Neuronal stem cell (in vitro differentiated cells): ENCODE data around the gene RASAL3.
A peak's percentile ranks its signal among the peaks of the same experiment; 100 is the strongest.

Experiments
- DNase-seq: peaks from one replicate; pipeline ENCODE4 v3.0.0-alpha.2; 2013; ENCODE audit warnings: low spot score
- H2AFZ ChIP-seq: one replicate; pipeline ENCODE4 v1.6.1; 2013; ENCODE audit warnings: mild to moderate bottlenecking, low read length, inconsistent platforms
- H2AK5ac ChIP-seq: 2 replicates; pipeline ENCODE4 v1.6.1; 2013; ENCODE audit warnings: low read depth, mild to moderate bottlenecking, inconsistent platforms, low read length, moderate library complexity, mixed read lengths
- H2BK120ac ChIP-seq: 2 replicates; pipeline ENCODE4 v1.6.1; 2013; ENCODE audit warnings: low read depth, mild to moderate bottlenecking, inconsistent platforms, low read length, moderate library complexity, mixed read lengths
- H2BK12ac ChIP-seq: one replicate; pipeline ENCODE4 v1.6.1; 2013; ENCODE audit warnings: low read length, inconsistent platforms
- H2BK15ac ChIP-seq: 2 replicates; pipeline ENCODE4 v1.6.1; 2013; ENCODE audit warnings: mild to moderate bottlenecking, low read length, inconsistent platforms, mixed read lengths
- H2BK5ac ChIP-seq: one replicate; pipeline ENCODE4 v1.6.1; 2013; ENCODE audit warnings: inconsistent platforms, mild to moderate bottlenecking, low read length, moderate library complexity
- H3K14ac ChIP-seq: one replicate; pipeline ENCODE4 v1.6.1; 2013; ENCODE audit warnings: low read length, inconsistent platforms
- H3K18ac ChIP-seq: 2 replicates; pipeline ENCODE4 v1.6.1; 2013; ENCODE audit warnings: low read length, inconsistent platforms
- H3K23ac ChIP-seq: 2 replicates; pipeline ENCODE4 v1.6.1; 2013; ENCODE audit warnings: low read depth, mild to moderate bottlenecking, mixed read lengths, low read length, inconsistent platforms; ENCODE audit not compliant: poor library complexity
- H3K27ac ChIP-seq: replicated peaks from 3 replicates; pipeline ENCODE4 v1.5.1; 2013; ENCODE audit warnings: low read length, inconsistent platforms
- H3K27me3 ChIP-seq, 3 experiments: 2 replicates each; pipeline ENCODE4 v1.6.1; 2013; ENCODE audit warnings: low read length in 3 of 3, mild to moderate bottlenecking in 2 of 3, inconsistent platforms in 1 of 3, low read depth in 1 of 3, mixed read lengths in 1 of 3, moderate library complexity in 1 of 3; ENCODE audit not compliant: control insufficient read depth in 3 of 3, insufficient read depth in 3 of 3
- H3K36me3 ChIP-seq, 2 donors: replicated peaks in 1 of 2; 2 replicates each; pipeline ENCODE4 v1.6.1; 2013; ENCODE audit warnings: low read length in 2 of 2; ENCODE audit not compliant: control insufficient read depth in 2 of 2, insufficient read depth in 2 of 2
- H3K4ac ChIP-seq: 2 replicates; pipeline ENCODE4 v1.6.1; 2013; ENCODE audit warnings: inconsistent platforms, mild to moderate bottlenecking, low read length, moderate library complexity
- H3K4me1 ChIP-seq, 2 donors: 1 replicate in 1 of 2; 2 replicates in 1 of 2; pipeline ENCODE4 v1.6.1; 2013; ENCODE audit warnings: low read length in 2 of 2, low read depth in 1 of 2; ENCODE audit not compliant: control insufficient read depth in 2 of 2, insufficient read depth in 1 of 2
- H3K4me2 ChIP-seq: one replicate; pipeline ENCODE4 v1.6.1; 2013; ENCODE audit warnings: mild to moderate bottlenecking, low read length, inconsistent platforms; ENCODE audit not compliant: insufficient read depth, poor library complexity, severe bottlenecking
- H3K4me3 ChIP-seq, 2 donors: 2 replicates each; pipeline ENCODE4 v1.5.1; 2013; ENCODE audit warnings: low read length in 2 of 2, mild to moderate bottlenecking in 2 of 2, inconsistent platforms in 1 of 2, moderate library complexity in 1 of 2
- H3K79me1 ChIP-seq: one replicate; pipeline ENCODE4 v1.6.1; 2013; ENCODE audit warnings: low read depth, mild to moderate bottlenecking, inconsistent platforms, low read length, moderate library complexity
- H3K9ac ChIP-seq: one replicate; pipeline ENCODE4 v1.6.1; 2013; ENCODE audit warnings: mild to moderate bottlenecking, low read depth, low read length, inconsistent platforms; ENCODE audit not compliant: poor library complexity
- H3K9me3 ChIP-seq, 2 donors: replicated peaks in 1 of 2; 2 replicates each; pipeline versions ENCODE3 to v1.6.1; 2013; ENCODE audit warnings: low read length in 2 of 2, mild to moderate bottlenecking in 2 of 2, inconsistent platforms in 1 of 2, low read depth in 1 of 2, mixed read lengths in 1 of 2, moderate library complexity in 1 of 2; ENCODE audit not compliant: control insufficient read depth in 2 of 2, insufficient read depth in 1 of 2
- H4K8ac ChIP-seq: one replicate; pipeline ENCODE4 v1.6.1; 2013; ENCODE audit warnings: low read depth, mild to moderate bottlenecking, inconsistent platforms, low read length, moderate library complexity
- H4K91ac ChIP-seq: one replicate; pipeline ENCODE4 v1.6.1; 2013; ENCODE audit warnings: low read length, low read depth, mild to moderate bottlenecking, inconsistent platforms; ENCODE audit not compliant: poor library complexity
- WGBS, 2 donors: extraction: QIAGEN DNeasy Blood & Tissue Kit; methylation state at CpG; one replicate each; pipeline ENCODE4 v1.1.7; 2013; ENCODE audit warnings: missing lambda C conversion rate in 2 of 2, mixed read lengths in 1 of 2; ENCODE audit not compliant: insufficient read length in 2 of 2, insufficient replicate concordance in 1 of 2; ENCODE audit errors: extremely low coverage in 2 of 2; 5-methylcytosine and 5-hydroxymethylcytosine counted together

Gene RASAL3

GRCh38 chr19:15507068-15508034 is 43.0 kb upstream of the RASAL3 start:
- Histone ChIP-seq H3K23ac (no peak overlapping the region), H2AFZ (no peak overlapping the region), H3K79me1 (no peaks in the 10 kb centered on the region), H3K4me2 (no peak overlapping the region), H4K8ac (no peak overlapping the region), H3K9me3 (peaks cover 0 to 6% of the 10 kb centered on the region in 2 donors), H2BK5ac (no peak overlapping the region), H2BK15ac (no peak overlapping the region), H3K14ac (no peak overlapping the region), H2AK5ac (no peak overlapping the region), H3K4me3 (peak overlapping the region in 1 of 2 donors; percentile 0), H3K4me1 (no peaks in the 10 kb centered on the region), H3K9ac (no peak overlapping the region), H3K27ac (no peak overlapping the region), H2BK12ac (no peak overlapping the region), H3K36me3 (no peaks in the 10 kb centered on the region), H2BK120ac (no peak overlapping the region), H3K27me3 (peaks cover 0 to 12% (median 10%) of the 10 kb centered on the region in 3 experiments), H4K91ac (no peak overlapping the region), H3K4ac (no peak overlapping the region), H3K18ac (no peak overlapping the region)
- DNase-seq, result no peak
- no CpG with 5 or more reads among the region's 14 CpGs for WGBS, 2 donors

DNA sequence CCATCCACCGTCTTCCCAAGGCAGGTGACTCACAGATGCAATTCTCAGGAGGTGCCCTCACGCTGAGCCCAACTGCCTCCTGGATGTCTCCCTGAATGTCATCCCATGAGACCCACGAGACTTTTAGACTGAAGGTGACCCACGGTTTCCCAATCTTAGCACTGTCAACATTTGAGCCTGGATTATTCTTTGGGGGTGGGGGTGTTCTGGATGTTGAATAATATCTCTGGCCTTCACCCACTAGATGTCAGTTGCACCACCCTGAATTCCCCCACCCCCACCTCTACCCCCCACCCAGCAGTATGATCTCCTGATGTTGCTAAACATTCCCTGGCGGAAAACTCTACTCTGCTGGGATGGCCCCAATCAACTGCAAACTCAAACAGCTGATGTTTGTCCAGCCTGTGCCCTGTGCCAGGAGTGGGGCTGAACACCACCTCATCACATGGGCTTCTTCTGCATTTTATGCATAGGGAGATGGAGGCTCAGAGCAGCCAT is 41.8 kb upstream of the RASAL3 start:
- no peak overlapping the region for H4K91ac ChIP-seq
- H3K4me1 ChIP-seq, result no peaks in the 10 kb centered on the region
- no peak overlapping the region for H3K4me2 ChIP-seq
- H3K27ac ChIP-seq, result no peak overlapping the region
- H3K9me3 ChIP-seq, result peaks cover 0 to 6% of the 10 kb centered on the region in 2 donors
- no peak overlapping the region for H3K4me3 ChIP-seq
- H3K18ac ChIP-seq, result peak overlapping the region; percentile 35
- H4K8ac ChIP-seq, result no peak overlapping the region
- H3K14ac ChIP-seq, result no peak overlapping the region
- no peak overlapping the region for H2AFZ ChIP-seq
- no peak overlapping the region for H2AK5ac ChIP-seq
- peaks cover 0 to 13% (median 12%) of the 10 kb centered on the region in 3 experiments for H3K27me3 ChIP-seq
- no peak overlapping the region for H2BK12ac ChIP-seq
- no peaks in the 10 kb centered on the region for H3K79me1 ChIP-seq
- no peak overlapping the region for H2BK5ac ChIP-seq
- WGBS, 2 donors, result no CpG with 5 or more reads among the region's 5 CpGs
- H2BK15ac ChIP-seq, result no peak overlapping the region
- no peak overlapping the region for H3K9ac ChIP-seq
- no peak for DNase-seq
- H2BK120ac ChIP-seq, result no peak overlapping the region
- H3K23ac ChIP-seq, result no peak overlapping the region
- H3K36me3 ChIP-seq, result no peaks in the 10 kb centered on the region
- H3K4ac ChIP-seq, result no peak overlapping the region

- no peak overlapping the region for H3K9ac ChIP-seq
- H2BK15ac ChIP-seq, result no peak overlapping the region
- no peak overlapping the region for H2AFZ ChIP-seq
- no peak overlapping the region for H3K4ac ChIP-seq
- no peak for DNase-seq
- no peak overlapping the region for H3K23ac ChIP-seq
- no peak overlapping the region for H3K18ac ChIP-seq
- H3K79me1 ChIP-seq, result no peaks in the 10 kb centered on the region
- no peak overlapping the region for H3K4me2 ChIP-seq
- H3K27me3 ChIP-seq, result peaks cover 0 to 23% (median 0%) of the 10 kb centered on the region in 3 experiments
- no peak overlapping the region for H4K8ac ChIP-seq
- no peak overlapping the region for H2BK12ac ChIP-seq
- H2AK5ac ChIP-seq, result no peak overlapping the region
- H3K27ac ChIP-seq, result no peak overlapping the region
- no peak overlapping the region for H2BK120ac ChIP-seq
- H4K91ac ChIP-seq, result no peak overlapping the region
- no peak overlapping the region for H2BK5ac ChIP-seq
- no peaks in the 10 kb centered on the region for H3K4me1 ChIP-seq
- no peaks in the 10 kb centered on the region for H3K36me3 ChIP-seq
- H3K9me3 ChIP-seq, result peaks cover 0 to 6% of the 10 kb centered on the region in 2 donors
- WGBS, 2 donors, result no CpG with 5 or more reads among the region's 1 CpG
- H3K14ac ChIP-seq, result no peak overlapping the region
- no peak overlapping the region for H3K4me3 ChIP-seq
These were observed 37.9 kb upstream of the RASAL3 start for GRCh38 chr19:15502264-15502663.

DNA sequence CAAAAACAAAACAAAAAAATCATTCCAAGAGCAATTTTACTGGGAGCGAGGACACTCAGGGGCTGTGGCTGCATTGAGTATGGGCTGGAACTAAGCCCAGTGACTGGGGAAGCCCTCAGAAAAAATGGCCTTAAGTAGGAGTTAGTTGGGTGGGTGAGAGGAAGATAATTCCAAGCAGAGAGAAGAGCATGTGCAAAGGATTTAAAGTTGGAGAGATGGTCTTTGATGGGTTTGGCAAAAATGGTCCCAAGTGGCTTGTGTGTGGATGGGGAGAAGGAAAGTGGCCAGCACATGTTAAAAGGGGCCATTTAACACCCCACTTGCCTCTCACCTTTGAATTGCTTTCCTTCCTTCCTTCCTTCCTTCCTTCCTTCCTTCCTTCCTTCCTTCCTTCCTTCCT is 37.3 kb upstream of the RASAL3 start:
- Histone ChIP-seq H2BK120ac (no peak overlapping the region), H4K91ac (no peak overlapping the region), H3K4me1 (no peaks in the 10 kb centered on the region), H3K4me3 (no peak overlapping the region), H3K14ac (no peak overlapping the region), H3K79me1 (no peaks in the 10 kb centered on the region), H2AFZ (no peak overlapping the region), H3K23ac (no peak overlapping the region), H2BK5ac (no peak overlapping the region), H3K27ac (no peak overlapping the region), H3K4ac (no peak overlapping the region), H3K36me3 (no peaks in the 10 kb centered on the region), H3K9ac (no peak overlapping the region), H3K18ac (no peak overlapping the region), H3K4me2 (no peak overlapping the region), H2AK5ac (no peak overlapping the region), H3K9me3 (peaks cover 0 to 4% of the 10 kb centered on the region in 2 donors), H2BK12ac (no peak overlapping the region), H2BK15ac (no peak overlapping the region), H3K27me3 (peaks cover 0 to 22% (median 0%) of the 10 kb centered on the region in 3 experiments), H4K8ac (no peak overlapping the region)
- no peak for DNase-seq
- no CpG with 5 or more reads among the region's 1 CpG for WGBS, 2 donors
